ENCODE data around the gene CHAT. TPM values are rescaled to one million over a fixed set of nuclear protein-coding genes. Genes with fewer than 3 reads are reported as not detected.

The CHAT gene
- total RNA-seq, 1 donor from 2014 or later: 0.83 TPM

DNA sequence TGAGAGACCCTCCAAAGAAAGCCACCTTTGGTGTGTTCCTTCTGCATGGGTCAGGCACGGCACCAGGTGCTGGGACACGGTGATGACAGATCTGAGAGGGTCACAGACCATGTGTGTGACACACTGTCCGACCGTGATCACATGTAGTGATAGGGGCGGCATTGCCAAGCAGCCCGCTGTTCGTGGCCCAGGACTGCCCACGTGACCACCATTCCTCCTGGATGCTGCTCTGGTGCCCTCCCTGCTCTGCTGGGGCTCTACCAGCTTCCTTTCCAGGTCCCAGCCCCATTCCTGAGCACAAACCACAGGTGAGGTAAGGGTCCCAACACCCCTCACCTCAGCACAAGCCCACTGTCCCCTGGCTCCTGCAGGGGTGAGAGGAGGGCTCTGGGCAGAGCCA, 13.8 kb upstream of the CHAT start:
- Mint-ChIP-seq H3K27ac (no peak overlapping the region), H3K27me3 (ENCODE audit: insufficient read depth) (peaks cover 10% of the 10 kb centered on the region), H3K9me3 (no peaks in the 10 kb centered on the region), H3K36me3 (ENCODE audit: low read depth) (no peaks in the 10 kb centered on the region), H3K4me3 (no peak overlapping the region), H3K4me1 (ENCODE audit: low read depth) (no peaks in the 10 kb centered on the region)
- DNase-seq (ENCODE audit: low spot score): no peak
- intact Hi-C loops (cut with micrococcal nuclease): no loop called here

DNA sequence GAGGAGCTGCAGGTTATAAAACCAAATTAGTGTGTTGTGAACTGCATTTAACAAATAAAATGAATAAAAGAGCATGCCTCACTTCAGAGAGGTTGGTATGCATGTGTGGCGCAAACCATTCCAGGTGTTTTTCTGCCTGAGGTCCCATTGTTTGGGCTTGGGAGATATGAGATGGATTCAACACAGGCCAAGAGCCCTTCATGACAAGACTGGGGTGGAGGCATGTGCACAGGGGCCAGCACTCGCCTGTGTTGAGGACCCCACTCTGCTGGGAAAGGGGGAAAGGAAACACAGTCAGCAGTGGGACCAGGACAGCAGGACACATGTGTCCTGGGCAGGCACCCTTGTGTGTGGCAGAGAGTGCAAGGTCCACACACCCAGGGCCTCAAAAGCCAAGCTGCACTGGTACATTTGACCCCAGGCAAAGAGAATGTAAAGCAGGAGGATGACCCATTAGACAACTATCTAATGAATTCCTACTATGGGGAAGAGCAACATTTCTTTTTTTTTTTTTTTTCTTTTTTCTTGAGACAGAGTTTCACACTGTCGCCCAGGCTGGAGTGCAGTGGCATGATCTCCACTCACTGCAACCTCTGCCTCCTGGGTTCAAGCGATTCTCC, 12.9 kb upstream of the CHAT start:
- Mint-ChIP-seq H3K27ac (no peak overlapping the region), H3K4me1 (ENCODE audit: low read depth) (no peaks in the 10 kb centered on the region), H3K36me3 (ENCODE audit: low read depth) (no peaks in the 10 kb centered on the region), H3K27me3 (ENCODE audit: insufficient read depth) (peaks cover 13% of the 10 kb centered on the region), H3K4me3 (no peak overlapping the region), H3K9me3 (no peaks in the 10 kb centered on the region)
- no peak for DNase-seq (ENCODE audit: low spot score)
- intact Hi-C loops (cut with micrococcal nuclease): no loop called here

DNA sequence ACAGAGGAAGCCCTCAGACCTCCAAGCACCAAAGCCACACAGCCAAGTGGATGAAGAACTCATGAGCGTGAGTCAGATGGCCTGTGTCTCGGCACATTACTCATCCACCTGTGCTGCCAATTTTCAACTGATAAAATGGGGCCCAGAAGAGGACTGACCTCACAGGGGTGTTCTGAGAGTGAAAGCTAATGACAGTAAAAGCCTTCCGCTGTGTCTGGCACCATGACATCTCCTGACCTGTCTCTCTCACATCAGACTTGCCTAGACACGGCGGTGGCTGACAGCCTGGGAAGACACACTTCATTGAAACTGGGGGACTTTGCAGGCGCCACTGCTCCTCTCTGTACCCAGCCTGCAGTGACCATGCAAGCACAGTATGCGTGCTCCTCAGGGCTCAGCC, 12.0 kb upstream of the CHAT start:
- no peak for DNase-seq (ENCODE audit: low spot score)
- peaks cover 3% of the 10 kb centered on the region for H3K4me1 Mint-ChIP-seq (ENCODE audit: low read depth)
- no peak overlapping the region for H3K4me3 Mint-ChIP-seq
- intact Hi-C loops (cut with micrococcal nuclease): no loop called here
- peaks cover 15% of the 10 kb centered on the region for H3K27me3 Mint-ChIP-seq (ENCODE audit: insufficient read depth)
- H3K36me3 Mint-ChIP-seq (ENCODE audit: low read depth): no peaks in the 10 kb centered on the region
- H3K9me3 Mint-ChIP-seq: no peaks in the 10 kb centered on the region
- no peak overlapping the region for H3K27ac Mint-ChIP-seq

DNA sequence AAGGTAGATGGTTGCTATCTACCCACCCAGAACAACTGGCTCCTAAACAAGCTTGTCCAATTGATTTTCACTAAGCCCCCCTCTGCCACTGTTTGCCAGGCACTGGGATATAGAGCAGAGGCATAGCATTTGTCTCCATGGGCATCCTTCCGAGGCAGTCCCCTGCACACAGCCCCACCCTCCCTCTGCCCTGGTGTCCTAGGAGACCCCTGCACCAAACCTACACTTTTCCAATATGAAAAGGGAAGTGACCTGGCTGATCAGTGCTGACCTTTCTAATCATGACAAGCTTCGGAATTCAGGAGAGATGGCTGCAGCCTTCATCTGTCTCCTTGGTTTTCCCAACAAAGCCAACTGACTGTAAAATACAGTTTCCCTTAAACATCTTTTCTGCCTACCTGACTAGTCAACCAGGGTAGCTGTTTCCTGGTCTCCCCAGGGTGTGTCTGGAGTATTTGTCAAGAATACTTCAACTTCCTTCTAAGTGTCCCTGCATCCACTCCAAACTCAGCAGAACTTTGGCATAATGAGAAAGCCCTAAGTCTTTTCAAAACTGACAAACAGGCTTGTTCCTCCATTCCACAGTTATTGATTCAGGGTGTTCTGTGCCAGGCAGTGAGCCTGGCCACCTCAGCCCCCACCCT, 11.3 kb upstream of the CHAT start:
- intact Hi-C loops (cut with micrococcal nuclease): no loop called here
- Mint-ChIP-seq H3K4me1 (ENCODE audit: low read depth) (peaks cover 8% of the 10 kb centered on the region), H3K4me3 (no peak overlapping the region), H3K27ac (no peak overlapping the region), H3K36me3 (ENCODE audit: low read depth) (no peaks in the 10 kb centered on the region), H3K27me3 (ENCODE audit: insufficient read depth) (peaks cover 17% of the 10 kb centered on the region), H3K9me3 (no peaks in the 10 kb centered on the region)
- DNase-seq (ENCODE audit: low spot score): no peak

DNA sequence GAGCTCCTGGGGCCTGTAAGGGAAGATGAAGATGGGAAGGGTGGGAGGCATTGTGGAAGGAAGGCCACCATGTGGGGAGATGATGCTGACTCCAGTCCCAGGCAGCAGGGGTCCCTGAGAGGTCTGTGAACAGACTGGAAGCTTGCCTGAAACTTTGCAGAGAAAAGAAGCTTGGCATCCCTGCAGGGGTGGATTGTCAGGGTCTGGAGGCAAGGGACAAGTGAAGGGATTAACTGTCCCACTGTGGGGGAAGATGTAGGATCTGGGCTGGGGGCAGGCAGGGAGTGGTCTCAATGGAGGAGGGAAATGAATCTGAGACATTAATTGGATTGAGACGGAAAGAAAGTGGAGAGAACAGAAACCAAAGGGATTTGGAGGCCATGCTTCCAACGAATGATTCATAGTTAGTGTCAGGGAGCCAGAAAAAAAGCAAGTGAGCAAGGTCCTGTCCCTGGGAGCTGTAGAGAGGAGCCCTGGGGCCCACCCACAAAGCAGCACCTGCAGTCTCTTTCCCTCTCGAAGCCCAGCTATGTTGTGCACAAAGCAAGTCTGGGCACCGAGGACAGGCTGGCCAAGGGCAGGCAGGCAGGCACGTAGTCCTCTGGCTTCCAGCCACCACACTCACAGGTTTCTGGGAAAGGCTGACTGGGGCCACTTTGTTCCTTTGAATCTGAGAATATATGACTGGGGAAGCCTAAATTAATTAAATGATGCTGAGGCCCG, 8.5 kb upstream of the CHAT start:
- no peak for DNase-seq (ENCODE audit: low spot score)
- H3K4me1 Mint-ChIP-seq (ENCODE audit: low read depth): peaks cover 8% of the 10 kb centered on the region
- H3K36me3 Mint-ChIP-seq (ENCODE audit: low read depth): peaks cover 2% of the 10 kb centered on the region
- no peak overlapping the region for H3K4me3 Mint-ChIP-seq
- intact Hi-C loops (cut with micrococcal nuclease): no loop called here
- no peak overlapping the region for H3K27ac Mint-ChIP-seq
- peaks cover 34% of the 10 kb centered on the region for H3K27me3 Mint-ChIP-seq (ENCODE audit: insufficient read depth)
- no peaks in the 10 kb centered on the region for H3K9me3 Mint-ChIP-seq

DNA sequence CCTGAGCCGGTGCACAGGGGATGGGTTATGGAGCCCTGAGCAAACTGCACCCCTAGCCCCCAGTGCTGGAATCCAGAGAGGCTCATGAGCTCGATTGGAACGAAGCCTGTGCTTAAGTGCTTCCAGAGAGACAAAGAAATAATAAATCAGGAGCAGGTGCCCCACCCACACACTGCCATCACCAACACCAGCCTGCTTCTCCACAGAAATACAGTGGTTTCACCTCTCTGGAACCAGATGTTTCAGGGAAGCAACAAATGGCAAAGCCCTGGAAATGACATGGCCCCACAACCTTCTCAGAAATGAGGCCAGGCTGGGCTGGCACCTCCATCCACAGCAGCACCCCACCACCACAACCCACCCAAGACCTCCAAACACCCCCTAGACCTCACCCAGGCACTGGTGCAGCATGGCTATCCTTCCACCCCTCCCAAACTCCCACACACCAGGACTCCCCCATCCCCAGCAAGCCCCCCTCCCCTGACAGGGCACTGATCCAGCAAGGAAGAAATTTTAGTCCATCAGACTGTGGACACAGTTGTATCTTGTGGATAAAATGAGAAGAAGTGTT, 7.8 kb upstream of the CHAT start:
- H3K36me3 Mint-ChIP-seq (ENCODE audit: low read depth): peaks cover 2% of the 10 kb centered on the region
- H3K27ac Mint-ChIP-seq: no peak overlapping the region

DNA sequence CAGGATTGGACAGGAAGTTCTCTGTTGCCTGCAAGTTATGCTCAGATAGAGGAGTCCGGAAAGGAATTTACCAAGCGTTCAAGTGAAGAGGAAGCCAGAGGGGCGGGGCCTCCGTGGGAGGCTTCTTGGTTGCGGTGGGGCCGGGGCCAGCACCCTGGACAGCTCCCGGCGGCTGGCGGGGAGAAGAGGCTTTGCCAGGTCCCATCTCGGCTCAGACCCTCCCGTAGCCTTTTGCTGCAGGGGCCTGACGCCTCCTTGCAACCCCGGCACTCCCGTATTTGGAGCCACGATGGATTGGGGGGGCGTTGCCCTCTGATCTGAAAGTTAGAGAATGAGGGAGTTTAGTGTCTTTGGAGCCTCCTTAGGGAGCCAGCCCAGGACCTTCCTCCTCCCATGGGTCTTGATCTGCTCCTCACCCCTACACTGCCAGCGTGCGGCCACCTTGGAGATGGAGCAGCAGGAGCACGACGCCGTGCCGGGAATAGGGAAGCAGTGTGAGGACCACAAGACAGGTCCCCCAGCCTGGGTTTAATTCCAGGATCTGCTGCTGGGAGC, 6.8 kb upstream of the CHAT start:
- intact Hi-C loops (cut with micrococcal nuclease): loop anchor here (1.0 kb wide), 2 partner anchors 155 to 209 kb away; partner anchors contain the start of gene OGDHL
- H3K27ac Mint-ChIP-seq: no peak overlapping the region
- H3K36me3 Mint-ChIP-seq (ENCODE audit: low read depth): peaks cover 2% of the 10 kb centered on the region
- peaks cover 8% of the 10 kb centered on the region for H3K4me1 Mint-ChIP-seq (ENCODE audit: low read depth)
- H3K27me3 Mint-ChIP-seq (ENCODE audit: insufficient read depth): peaks cover 46% of the 10 kb centered on the region
- DNase-seq (ENCODE audit: low spot score): peak; percentile 72
- no peaks in the 10 kb centered on the region for H3K9me3 Mint-ChIP-seq
- no peak overlapping the region for H3K4me3 Mint-ChIP-seq

More for the DNA sequence above, 7.8 kb upstream of the CHAT start:
- DNase-seq (ENCODE audit: low spot score): no peak
- H3K4me3 Mint-ChIP-seq: no peak overlapping the region
- intact Hi-C loops (cut with micrococcal nuclease): no loop called here
- H3K4me1 Mint-ChIP-seq (ENCODE audit: low read depth): peaks cover 8% of the 10 kb centered on the region
- H3K27me3 Mint-ChIP-seq (ENCODE audit: insufficient read depth): peaks cover 36% of the 10 kb centered on the region
- H3K9me3 Mint-ChIP-seq: no peaks in the 10 kb centered on the region

DNA sequence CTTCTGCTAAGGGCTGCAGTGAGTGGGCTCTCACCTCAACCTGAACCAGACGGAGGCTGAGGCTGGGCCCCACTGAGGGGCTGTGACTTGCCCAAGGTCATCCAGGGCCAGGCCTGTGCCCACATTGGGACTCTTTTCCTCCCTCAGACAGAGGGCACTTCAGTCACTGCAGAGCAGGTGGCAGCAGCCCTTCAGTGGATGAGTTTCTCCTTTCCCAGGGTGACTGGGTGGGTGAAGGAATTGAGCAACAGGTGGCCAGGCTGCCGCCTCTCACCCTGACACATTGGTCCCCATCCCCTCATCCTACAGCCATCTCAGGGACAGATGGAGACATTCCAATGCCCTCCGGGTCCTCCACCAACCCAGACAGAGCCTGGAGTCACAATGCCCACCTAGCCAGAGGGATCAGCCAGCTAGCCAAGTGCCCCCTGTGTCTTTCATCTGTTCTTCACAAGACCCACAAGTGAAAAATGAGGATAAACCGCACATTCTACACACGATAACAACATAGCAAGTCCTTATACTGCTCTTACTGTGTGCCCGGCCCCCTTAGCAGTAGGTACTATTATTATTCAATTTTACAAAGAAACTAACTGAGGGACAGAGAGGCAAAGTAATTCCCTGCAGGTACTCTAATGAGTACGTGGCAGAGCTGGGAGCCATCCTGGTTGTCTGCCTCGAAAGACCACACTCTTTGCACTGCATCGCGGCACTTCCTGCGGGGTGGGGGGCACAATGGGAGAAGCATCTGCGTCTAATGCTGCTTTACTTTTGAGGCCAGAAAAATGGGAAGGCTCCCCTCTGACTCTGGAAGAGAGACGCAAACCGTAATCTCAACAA, 5.5 kb upstream of the CHAT start:
- Mint-ChIP-seq H3K36me3 (ENCODE audit: low read depth) (peaks cover 2% of the 10 kb centered on the region), H3K27me3 (ENCODE audit: insufficient read depth) (peaks cover 52% of the 10 kb centered on the region), H3K4me1 (ENCODE audit: low read depth) (peaks cover 8% of the 10 kb centered on the region), H3K9me3 (peaks cover 3% of the 10 kb centered on the region), H3K4me3 (no peak overlapping the region), H3K27ac (no peak overlapping the region)
- DNase-seq (ENCODE audit: low spot score): no peak
- intact Hi-C loops (cut with micrococcal nuclease): no loop called here

DNA sequence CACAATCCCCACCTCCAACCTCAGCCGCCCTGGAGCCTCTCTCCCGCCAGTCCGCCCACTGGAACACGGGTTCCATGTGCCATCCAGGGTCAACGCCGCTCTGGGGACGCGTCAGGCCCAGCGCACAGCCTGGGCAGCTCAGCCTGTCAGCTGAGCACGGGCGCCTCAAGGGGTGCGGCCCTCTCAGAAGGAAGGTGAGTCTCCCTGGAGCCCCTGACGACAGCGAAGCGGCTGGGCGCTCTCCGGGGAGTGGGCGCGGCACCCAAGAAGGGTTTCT, 4.9 kb upstream of the CHAT start:
- DNase-seq (ENCODE audit: low spot score): no peak
- Mint-ChIP-seq H3K4me3 (no peak overlapping the region), H3K4me1 (ENCODE audit: low read depth) (peaks cover 8% of the 10 kb centered on the region), H3K27me3 (ENCODE audit: insufficient read depth) (peaks cover 57% of the 10 kb centered on the region), H3K9me3 (peaks cover 3% of the 10 kb centered on the region), H3K36me3 (ENCODE audit: low read depth) (peaks cover 2% of the 10 kb centered on the region), H3K27ac (no peak overlapping the region)
- intact Hi-C loops (cut with micrococcal nuclease): no loop called here

DNA sequence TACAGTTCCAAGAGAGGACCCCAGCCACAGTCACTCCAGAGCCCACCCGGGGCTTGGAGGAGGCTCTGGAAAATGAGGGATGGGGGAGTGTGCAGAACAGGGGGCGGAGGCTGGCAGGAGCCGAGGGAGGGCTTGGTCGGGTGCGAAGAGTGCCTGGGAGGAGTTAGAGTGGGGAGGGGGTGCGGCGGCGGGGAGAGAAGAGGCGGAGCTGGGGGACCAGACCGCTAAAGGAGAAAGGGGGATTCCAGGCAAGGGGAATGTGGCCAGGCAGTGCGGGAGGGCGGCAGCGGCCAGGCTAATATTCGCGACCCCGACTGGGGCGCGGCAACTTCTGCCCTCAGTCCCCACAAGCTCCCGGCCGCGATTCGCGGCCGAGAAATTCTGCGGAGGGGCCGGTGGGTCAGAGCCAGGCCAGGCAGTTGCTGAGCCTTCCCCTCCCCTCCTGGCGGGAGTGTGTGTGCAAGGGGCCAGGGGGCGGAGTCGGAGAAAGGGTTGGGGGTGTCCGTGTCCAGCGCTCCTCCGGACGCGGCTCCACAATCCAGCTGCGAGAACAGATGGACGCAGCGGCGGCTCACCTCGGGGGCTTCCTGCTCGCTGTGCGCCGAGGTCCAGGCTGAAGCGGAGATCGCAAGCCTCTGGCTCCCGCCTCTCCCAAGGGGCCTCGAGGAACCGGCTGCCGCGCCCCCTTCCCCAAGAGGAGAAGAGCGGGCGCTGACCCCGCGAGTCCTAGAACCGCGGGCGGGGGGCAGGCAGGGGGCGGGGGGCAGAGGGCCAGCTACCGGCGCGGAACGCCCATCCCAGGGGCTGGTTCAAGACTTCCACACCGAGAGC, 4.3 kb upstream of the CHAT start:
- H3K36me3 Mint-ChIP-seq (ENCODE audit: low read depth): peaks cover 2% of the 10 kb centered on the region
- peaks cover 3% of the 10 kb centered on the region for H3K9me3 Mint-ChIP-seq

DNA sequence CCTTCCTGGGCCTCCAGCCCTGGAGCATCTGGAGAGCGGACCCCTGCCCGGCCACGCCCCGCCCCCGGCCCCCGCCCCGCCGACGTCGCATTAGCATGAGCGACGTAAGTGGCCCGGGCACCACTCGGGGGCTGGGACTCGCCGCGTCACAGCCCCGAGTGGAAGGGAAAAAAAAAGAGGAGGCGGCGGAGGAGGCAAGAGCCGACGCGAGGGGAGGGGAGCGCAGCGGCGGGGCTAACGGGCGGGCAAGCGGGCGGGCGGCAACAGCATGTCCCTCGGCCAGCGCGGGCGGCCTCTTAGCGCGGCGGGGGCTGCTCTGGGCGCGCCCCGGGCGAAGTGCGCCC, 3.8 kb upstream of the CHAT start, which contains the start of gene SLC18A3:
Gene SLC18A3, plus strand, starts transcription at position 197 of the 344 bp plus-strand sequence. CDS start 431 bp downstream, outside the sequence.
- Mint-ChIP-seq H3K4me3 (no peak within 1 kb of the TSS), H3K4me1 (ENCODE audit: low read depth) (peaks cover 8% of the 10 kb centered on the region), H3K9me3 (peaks cover 3% of the 10 kb centered on the region), H3K27ac (no peak within 1 kb of the TSS), H3K27me3 (ENCODE audit: insufficient read depth) (peaks cover 60% of the 10 kb centered on the region), H3K36me3 (ENCODE audit: low read depth) (peaks cover 2% of the 10 kb centered on the region)
- intact Hi-C loops (cut with micrococcal nuclease): no loop called here
- DNase-seq (ENCODE audit: low spot score): no peak

More for the DNA sequence above, 4.3 kb upstream of the CHAT start:
- intact Hi-C loops (cut with micrococcal nuclease): no loop called here
- Mint-ChIP-seq H3K4me3 (no peak overlapping the region), H3K4me1 (ENCODE audit: low read depth) (peaks cover 8% of the 10 kb centered on the region), H3K27me3 (ENCODE audit: insufficient read depth) (peaks cover 60% of the 10 kb centered on the region), H3K27ac (no peak overlapping the region)
- DNase-seq (ENCODE audit: low spot score): no peak

Data from activated T-helper 1 cell treated with anti-CD3 and anti-CD28 coated beads, Interleukin-12 subunit alpha, Interleukin-12 subunit beta, Interleukin-2, Interleukin-4 antibody, amounts not matched to agents 30 ng/mL and 10 ng/mL and 1 ng/mL, durations not matched to agents 14 hours and 24 hours and 36 hours (primary cell).